HG02588 (cell line): ENCODE measurements around the gene KDM7A.

Experiments
- ATAC-seq: cut with Tn5 transposase; IDR thresholded peaks from one replicate; pipeline ENCODE4 v1.9.1; 2021; ENCODE audit warnings: mild to moderate bottlenecking, moderate library complexity; ENCODE audit not compliant: unreplicated experiment

Gene KDM7A

GRCh38 chr7:140085447-140085846 lies 91.3 kb downstream of the KDM7A start:
- no peak for ATAC-seq

- ATAC-seq = peak; percentile 90
These were observed 91.8 kb downstream of the KDM7A start for GRCh38 chr7:140084972-140085371.

- no peak for ATAC-seq
These were observed 92.6 kb downstream of the KDM7A start for GRCh38 chr7:140084142-140084655.

- ATAC-seq = no peak
These were observed 94.0 kb downstream of the KDM7A start for GRCh38 chr7:140082770-140083169.

GRCh38 chr7:140081774-140082425 lies 94.9 kb downstream of the KDM7A start:
- no peak for ATAC-seq

- ATAC-seq = no peak
These were observed 95.9 kb downstream of the KDM7A start for GRCh38 chr7:140080919-140081318.

GRCh38 chr7:140079121-140079536 lies 97.7 kb downstream of the KDM7A start:
- ATAC-seq = no peak

- no peak for ATAC-seq
These were observed 98.4 kb downstream of the KDM7A start for GRCh38 chr7:140078392-140078791.

- ATAC-seq = no peak
These were observed 102.0 kb downstream of the KDM7A start for GRCh38 chr7:140074780-140075179.

GRCh38 chr7:140070546-140070945 lies 106.2 kb downstream of the KDM7A start:
- no peak for ATAC-seq

GRCh38 chr7:140069298-140069949 lies 107.4 kb downstream of the KDM7A start:
- ATAC-seq = no peak

- ATAC-seq = no peak
These were observed 108.8 kb downstream of the KDM7A start for GRCh38 chr7:140068033-140068432.

GRCh38 chr7:140067052-140067451 lies 109.7 kb downstream of the KDM7A start:
- ATAC-seq = no peak

GRCh38 chr7:140062528-140063299 lies 114.1 kb downstream of the KDM7A start, which contains the start of gene PARP12:
Gene PARP12 (minus strand): TSS chr7:140062951. CDS start chr7:140062847, 104 bp downstream.
- peak; percentile 91 for ATAC-seq

GRCh38 chr7:140062118-140062527 lies 114.7 kb downstream of the KDM7A start:
- ATAC-seq = peak; percentile 31

GRCh38 chr7:140061607-140061930 lies 115.2 kb downstream of the KDM7A start:
- no peak for ATAC-seq

- ATAC-seq = no peak
These were observed 115.8 kb downstream of the KDM7A start for GRCh38 chr7:140060788-140061606.

GRCh38 chr7:140060243-140060630 lies 116.5 kb downstream of the KDM7A start:
- no peak for ATAC-seq

- no peak for ATAC-seq
These were observed 117.2 kb downstream of the KDM7A start for GRCh38 chr7:140059273-140060242.

- no peak for ATAC-seq
These were observed 118.3 kb downstream of the KDM7A start for GRCh38 chr7:140058517-140058916.
